Breast epithelium (tissue), 3 donors: ENCODE measurements around the gene BATF.

Source experiments
- POLR2A ChIP-seq: fragments of 450-650 bp; IDR thresholded peaks from one replicate; pipeline ENCODE4 v1.6.1; 2016; ENCODE audit warnings: antibody characterized with exemption, mild to moderate bottlenecking, moderate library complexity
- POLR2AphosphoS5 ChIP-seq, 3 donors: sonication (generic); formaldehyde crosslinking; IDR thresholded peaks; one replicate each; pipeline ENCODE4 v1.6.1; 2017; ENCODE audit warnings: antibody characterized with exemption in 3 of 3
- TF ChIP-seq, protein P1 (sequence below), 3 donors: fragments of 450-650 bp; IDR thresholded peaks; one replicate each; pipeline ENCODE4 v1.5.1; 2016 to 2017; ENCODE audit warnings: antibody characterized with exemption in 3 of 3, mild to moderate bottlenecking in 3 of 3, moderate library complexity in 3 of 3

DNA sequence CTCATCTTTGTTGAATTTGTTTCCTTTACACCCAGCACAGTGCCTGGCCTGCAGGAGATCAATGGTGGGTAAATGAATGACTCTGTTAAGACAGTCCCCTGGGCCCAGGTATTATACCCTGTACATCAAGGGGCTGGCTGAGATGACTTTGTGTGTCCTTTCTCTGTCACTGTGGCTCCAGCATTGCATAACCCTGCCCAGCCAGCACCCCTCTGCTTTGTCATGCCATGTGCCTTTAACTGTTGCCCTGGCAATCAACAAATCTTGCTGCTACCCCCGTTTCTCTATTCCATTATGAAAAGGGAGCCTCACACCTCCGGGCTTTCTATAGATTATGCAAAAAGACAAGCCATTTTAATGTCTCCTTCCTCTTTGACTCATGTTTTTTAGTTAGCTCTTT, 48.5 kb downstream of the BATF start:
- TF ChIP-seq, protein P1, sequence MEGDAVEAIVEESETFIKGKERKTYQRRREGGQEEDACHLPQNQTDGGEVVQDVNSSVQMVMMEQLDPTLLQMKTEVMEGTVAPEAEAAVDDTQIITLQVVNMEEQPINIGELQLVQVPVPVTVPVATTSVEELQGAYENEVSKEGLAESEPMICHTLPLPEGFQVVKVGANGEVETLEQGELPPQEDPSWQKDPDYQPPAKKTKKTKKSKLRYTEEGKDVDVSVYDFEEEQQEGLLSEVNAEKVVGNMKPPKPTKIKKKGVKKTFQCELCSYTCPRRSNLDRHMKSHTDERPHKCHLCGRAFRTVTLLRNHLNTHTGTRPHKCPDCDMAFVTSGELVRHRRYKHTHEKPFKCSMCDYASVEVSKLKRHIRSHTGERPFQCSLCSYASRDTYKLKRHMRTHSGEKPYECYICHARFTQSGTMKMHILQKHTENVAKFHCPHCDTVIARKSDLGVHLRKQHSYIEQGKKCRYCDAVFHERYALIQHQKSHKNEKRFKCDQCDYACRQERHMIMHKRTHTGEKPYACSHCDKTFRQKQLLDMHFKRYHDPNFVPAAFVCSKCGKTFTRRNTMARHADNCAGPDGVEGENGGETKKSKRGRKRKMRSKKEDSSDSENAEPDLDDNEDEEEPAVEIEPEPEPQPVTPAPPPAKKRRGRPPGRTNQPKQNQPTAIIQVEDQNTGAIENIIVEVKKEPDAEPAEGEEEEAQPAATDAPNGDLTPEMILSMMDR (IDR thresholded peaks at IDR 0.05): no peak
- TF ChIP-seq POLR2A (no peak), POLR2AphosphoS5 (IDR thresholded peaks at IDR 0.05) (no peak)
